HG03378 (cell line): ENCODE data around the gene DACH2.
A peak's percentile ranks its signal among the peaks of the same experiment; 100 is the strongest.

Source experiments
- ATAC-seq: cut with Tn5 transposase; IDR thresholded peaks from one replicate; pipeline ENCODE4 v1.9.1; 2021; ENCODE audit warnings: mild to moderate bottlenecking, moderate library complexity; ENCODE audit not compliant: unreplicated experiment

The DACH2 gene

DNA sequence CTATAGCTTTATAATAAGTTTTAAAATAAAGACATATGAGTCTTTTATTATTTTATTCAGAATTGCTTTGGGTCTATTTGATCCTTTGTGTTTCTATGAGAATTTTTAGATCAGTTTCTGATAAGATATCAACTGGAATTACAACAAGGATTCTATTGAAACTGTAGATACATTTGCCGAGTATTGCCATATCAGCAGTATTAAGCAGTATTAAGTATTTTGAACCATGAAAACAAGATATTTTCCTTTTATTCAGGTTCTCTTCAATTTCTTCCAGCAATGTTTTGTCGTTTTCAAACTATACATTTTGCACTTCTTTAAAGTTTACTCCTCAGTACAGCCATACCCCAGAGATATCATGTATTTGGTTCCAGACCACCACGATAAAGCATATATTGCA lies 598.8 kb downstream of the DACH2 start:
- no peak for ATAC-seq

DNA sequence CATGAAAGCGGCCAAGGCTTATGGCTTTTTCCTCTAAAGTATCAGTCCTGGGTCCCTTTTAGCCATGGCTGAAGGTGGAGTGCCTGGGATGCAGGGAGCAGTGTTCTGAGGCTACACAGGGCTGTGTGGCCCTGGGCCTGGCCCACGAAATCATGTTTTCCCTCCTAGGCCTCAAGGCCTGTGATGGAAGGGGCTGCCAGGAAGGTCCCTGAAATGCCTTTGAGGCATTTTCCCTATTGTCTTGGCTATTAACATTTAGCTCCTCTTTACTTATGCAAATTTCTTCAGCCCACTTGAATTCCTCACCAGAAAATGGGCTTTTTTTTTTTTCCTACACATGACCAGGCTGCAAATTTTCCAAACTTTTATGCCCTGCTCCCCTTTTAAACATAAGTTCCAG lies 657.0 kb downstream of the DACH2 start:
- ATAC-seq: no peak

DNA sequence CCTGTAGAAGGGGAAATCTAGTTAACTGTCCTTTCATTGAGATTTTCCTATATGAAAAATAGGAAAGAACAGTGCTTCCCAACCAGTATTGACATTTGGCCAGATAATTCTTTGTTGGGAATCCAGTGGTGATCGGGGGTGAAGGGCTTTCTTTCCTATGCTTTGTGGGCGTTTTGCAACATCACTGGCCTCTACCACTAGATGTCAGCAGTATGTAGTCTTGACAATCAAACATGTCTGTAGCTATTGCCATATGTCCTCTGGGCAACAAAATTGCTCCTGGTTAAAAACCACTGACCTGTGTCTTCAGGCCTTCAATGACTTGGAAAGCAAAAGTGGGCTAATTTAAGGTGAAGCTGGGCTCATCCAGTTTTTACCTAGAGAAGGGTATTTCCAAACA lies 658.5 kb downstream of the DACH2 start:
- ATAC-seq: peak; percentile 59

DNA sequence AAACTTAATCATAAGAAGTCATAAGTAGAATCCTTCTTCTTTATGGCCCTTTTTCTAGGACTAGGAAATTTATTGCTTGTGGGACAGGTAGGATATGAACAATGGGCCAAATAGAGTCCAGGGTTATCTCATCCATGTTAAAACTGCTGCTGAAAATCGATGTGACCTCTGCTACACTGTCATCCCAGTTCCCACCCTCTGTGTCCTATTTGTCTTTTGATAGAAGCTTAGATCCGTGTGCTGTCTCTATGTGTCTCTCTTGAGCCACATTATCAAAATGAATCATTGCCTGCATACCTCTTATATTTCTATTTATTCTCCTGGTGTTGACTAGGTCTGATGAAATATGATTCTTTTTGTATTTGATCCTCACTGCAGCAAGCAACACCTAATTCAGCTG lies 661.4 kb downstream of the DACH2 start:
- ATAC-seq: no peak

DNA sequence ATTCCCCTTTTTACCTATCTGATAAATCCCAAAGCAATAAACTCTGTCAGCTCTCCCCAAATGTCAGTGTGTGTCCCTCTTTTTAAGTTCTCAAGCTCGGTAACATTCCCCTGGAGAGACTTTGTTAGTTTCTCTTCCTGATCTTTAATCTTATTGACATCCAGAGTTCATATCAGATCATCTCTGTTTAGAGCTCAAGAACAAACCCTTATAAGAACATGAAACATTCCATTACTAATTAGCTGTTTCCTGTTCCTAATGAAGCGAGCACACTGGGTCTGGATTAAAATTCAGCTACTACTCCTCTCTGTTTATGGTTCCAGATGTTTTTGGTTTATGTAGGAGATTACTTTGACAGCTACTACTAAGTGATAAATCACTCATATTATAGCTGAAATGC lies 681.5 kb downstream of the DACH2 start:
- no peak for ATAC-seq

DNA sequence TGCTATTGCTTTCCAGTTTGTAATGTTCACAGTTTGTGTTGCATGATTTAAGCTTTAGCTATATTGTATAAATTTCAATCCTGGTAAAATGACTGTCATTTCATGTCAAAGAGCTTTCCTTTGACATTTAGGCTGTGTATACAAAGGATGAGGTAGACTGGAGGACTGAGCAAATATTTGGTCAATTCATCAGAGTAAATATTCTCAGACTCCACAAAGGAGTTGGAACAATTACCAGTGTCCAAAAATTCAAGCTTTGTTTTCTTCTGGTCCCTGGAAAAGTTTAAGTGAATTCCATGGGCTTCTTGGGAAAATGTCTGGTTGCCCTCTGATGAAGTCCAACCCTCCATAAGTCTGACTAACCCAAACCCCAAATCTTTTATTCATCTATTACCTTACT lies 682.4 kb downstream of the DACH2 start:
- ATAC-seq: no peak

DNA sequence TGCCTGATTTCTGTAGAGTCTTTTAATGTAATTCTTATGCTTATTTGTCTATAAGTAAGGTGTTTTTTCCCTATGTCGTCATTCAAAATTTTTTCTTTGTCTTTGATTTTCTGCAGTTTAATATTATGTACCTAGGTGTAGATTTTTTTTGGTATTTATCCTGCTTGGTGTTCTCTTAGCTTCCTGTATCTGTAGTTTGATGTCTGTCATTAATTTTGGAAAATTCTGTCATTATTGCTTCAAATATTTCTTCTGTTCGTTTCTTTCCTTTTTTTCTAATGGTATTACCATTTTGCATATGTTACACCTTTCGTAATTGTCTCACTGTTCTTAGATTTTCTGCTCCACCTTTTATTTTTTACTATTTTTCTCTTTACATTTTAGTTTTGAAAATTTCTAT lies 696.9 kb downstream of the DACH2 start:
- no peak for ATAC-seq
